ENCODE measurements around the gene LRCOL1. TPM values are rescaled to one million over a fixed set of nuclear protein-coding genes. Genes with fewer than 3 reads are reported as not detected.

The LRCOL1 gene
- total RNA-seq, 2 donors from 2014 or later = 0.68 TPM; not detected in 1

DNA sequence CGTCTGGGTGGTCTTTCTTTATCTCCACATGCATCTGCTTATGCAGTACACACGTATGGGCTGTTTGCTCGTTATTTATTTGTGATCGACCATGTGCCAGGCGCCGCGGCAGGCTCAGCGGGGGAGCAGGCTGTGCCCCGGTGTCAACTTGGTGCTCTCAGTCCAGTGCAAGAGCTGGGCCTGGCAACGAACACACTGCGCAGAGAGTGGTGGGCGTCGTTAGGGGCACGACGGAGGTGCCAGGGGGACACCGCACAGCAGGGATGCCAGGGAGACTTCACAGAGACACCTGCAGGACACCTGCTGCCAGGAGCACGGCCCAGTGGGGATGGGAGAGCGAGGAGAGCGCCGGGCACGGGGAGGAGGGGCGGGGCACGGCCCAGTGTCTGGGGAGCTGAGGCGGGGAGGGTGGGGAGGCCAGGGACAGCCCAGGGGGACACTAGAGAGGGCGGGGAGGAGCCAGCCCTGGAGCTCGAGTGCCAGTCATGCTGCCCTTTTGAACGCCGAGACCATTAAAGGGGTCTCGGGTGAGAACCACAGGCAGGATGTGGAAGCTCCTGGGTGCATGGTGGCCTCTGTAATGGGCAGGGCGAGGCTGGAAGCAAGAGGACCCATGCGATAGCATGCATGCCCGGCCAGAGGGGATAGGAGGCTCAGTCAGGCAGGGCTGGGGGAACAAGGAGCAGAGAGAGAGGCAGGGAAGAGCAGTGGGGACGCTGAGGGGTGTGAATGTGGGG, 652 bp upstream of the LRCOL1 start:
- no peak overlapping the region for H3K27ac ChIP-seq
- no peak for DNase-seq (ENCODE audit: low spot score)
- TF ChIP-seq, protein P1, sequence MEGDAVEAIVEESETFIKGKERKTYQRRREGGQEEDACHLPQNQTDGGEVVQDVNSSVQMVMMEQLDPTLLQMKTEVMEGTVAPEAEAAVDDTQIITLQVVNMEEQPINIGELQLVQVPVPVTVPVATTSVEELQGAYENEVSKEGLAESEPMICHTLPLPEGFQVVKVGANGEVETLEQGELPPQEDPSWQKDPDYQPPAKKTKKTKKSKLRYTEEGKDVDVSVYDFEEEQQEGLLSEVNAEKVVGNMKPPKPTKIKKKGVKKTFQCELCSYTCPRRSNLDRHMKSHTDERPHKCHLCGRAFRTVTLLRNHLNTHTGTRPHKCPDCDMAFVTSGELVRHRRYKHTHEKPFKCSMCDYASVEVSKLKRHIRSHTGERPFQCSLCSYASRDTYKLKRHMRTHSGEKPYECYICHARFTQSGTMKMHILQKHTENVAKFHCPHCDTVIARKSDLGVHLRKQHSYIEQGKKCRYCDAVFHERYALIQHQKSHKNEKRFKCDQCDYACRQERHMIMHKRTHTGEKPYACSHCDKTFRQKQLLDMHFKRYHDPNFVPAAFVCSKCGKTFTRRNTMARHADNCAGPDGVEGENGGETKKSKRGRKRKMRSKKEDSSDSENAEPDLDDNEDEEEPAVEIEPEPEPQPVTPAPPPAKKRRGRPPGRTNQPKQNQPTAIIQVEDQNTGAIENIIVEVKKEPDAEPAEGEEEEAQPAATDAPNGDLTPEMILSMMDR (IDR thresholded peaks at IDR 0.05) = no peak
- TF ChIP-seq POLR2A (IDR thresholded peaks at IDR 0.05) (no peak), POLR2AphosphoS5 (IDR thresholded peaks at IDR 0.05) (no peak)
- H3K36me3 ChIP-seq = no peaks in the 10 kb centered on the region
- H3K4me3 ChIP-seq = no peak overlapping the region
- H3K9me3 ChIP-seq = no peaks in the 10 kb centered on the region
- no peaks in the 10 kb centered on the region for H3K4me1 ChIP-seq (replicated peaks)
- intact Hi-C loops (cut with DNase I) = loop anchor here (5.0 to 10.0 kb wide), 2 partner anchors 194 to 456 kb away; no protein-coding TSS in a partner anchor
- no peaks in the 10 kb centered on the region for H3K27me3 ChIP-seq (replicated peaks; ENCODE audit: insufficient read depth)
- WGBS = 73% methylated on average over 33 of the region's 33 CpGs

DNA sequence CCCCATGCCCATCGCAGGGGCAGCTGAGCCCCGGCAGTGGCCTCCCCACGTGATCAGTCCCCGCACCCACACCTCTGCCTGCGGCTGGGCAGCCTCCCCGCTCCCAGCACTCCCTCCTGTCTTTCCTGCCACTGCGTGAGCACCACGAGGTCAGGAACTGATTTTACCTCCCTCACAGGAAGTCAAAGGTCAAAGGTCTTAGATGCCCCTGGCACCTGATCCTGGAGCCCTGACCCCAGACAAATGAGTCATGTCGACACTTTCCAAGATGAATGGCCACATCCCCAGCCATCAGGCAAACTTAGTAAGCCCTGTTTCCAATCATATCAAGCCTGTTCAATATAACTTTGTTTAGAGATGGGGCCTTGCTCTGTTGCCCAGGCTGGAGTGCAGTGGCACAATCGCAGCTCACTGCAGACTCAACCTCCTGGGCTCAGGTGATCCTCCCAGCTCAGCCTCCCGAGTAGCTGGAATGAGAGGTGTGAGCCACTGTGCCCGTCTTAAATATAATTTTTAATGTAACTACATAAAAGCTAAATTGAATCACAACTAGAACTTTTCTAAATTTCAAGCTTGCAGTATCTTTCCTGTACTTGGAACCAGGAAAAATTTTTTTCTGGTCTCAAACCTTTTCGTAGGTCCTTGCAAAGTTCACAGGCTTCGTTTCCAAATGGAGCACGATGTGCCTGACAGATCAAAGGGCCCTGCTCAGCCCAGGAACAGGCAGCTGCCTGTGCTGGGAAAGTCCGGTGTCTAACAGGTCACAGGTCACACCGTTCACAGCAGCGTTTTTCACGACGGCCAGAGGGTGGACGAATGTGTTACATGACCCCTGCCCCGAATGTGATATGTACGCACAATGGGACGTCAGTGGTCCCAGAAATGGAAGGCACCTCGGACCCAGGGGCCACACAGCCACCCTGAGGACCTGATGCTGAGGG, 1.9 kb downstream of the LRCOL1 start:
- Histone ChIP-seq H3K27ac (no peak overlapping the region), H3K9me3 (no peaks in the 10 kb centered on the region), H3K4me3 (no peak overlapping the region), H3K4me1 (replicated peaks) (no peaks in the 10 kb centered on the region), H3K36me3 (no peaks in the 10 kb centered on the region), H3K27me3 (replicated peaks; ENCODE audit: insufficient read depth) (peaks cover 2% of the 10 kb centered on the region)
- TF ChIP-seq POLR2A (IDR thresholded peaks at IDR 0.05) (no peak), POLR2AphosphoS5 (IDR thresholded peaks at IDR 0.05) (no peak)
- TF ChIP-seq, protein P1 (IDR thresholded peaks at IDR 0.05) = no peak
- intact Hi-C loops (cut with DNase I) = no loop called here
- no peak for DNase-seq (ENCODE audit: low spot score)
- 64% methylated on average over 25 of the region's 25 CpGs for WGBS

DNA sequence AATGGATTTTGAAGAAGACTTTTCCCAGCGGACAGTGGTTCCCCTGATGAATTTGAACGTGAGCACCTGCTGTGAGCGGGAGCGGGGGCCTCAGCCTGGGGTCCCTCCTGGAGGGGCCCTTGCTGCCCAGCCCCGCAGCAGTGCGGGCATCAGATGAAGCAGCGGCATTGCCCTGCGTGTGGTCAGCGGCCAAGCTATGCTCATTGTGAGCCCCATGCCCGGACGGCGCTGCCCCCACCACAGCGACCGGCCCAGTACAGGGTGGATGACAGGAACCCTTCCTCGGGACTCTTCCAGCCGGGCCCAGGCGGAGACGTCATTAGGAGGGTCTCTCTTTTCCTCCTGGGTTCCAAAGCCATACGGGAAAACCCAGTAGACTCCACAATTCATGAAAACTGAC, 3.5 kb downstream of the LRCOL1 start:
- Histone ChIP-seq H3K4me3 (no peak overlapping the region), H3K4me1 (replicated peaks) (no peaks in the 10 kb centered on the region), H3K36me3 (no peaks in the 10 kb centered on the region), H3K27ac (no peak overlapping the region), H3K27me3 (replicated peaks; ENCODE audit: insufficient read depth) (peaks cover 2% of the 10 kb centered on the region), H3K9me3 (no peaks in the 10 kb centered on the region)
- DNase-seq (ENCODE audit: low spot score) = no peak
- intact Hi-C loops (cut with DNase I) = no loop called here
- TF ChIP-seq, protein P1 (IDR thresholded peaks at IDR 0.05) = no peak
- TF ChIP-seq POLR2A (IDR thresholded peaks at IDR 0.05) (no peak), POLR2AphosphoS5 (IDR thresholded peaks at IDR 0.05) (no peak)
- WGBS = 87% methylated on average over 19 of the region's 19 CpGs

DNA sequence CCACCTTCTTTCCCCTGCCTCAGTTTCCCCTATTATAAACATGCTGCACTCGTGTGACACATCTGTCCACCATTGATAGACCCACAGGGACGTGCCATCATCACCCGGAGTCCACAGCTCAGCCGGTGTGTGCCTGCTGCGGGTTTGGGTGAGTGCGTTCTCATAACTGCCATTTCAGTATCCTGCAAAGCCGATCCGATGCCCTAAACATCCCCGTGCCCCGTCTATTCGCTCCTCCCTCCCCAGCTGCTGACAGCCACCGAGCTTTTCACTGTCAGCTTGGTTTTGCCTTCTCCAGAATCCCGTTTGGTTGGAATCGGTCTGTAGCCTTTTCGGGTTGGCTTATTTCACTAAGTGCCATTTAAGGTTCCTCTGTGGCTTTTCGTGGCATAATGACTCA, 3.9 kb downstream of the LRCOL1 start:
- TF ChIP-seq POLR2AphosphoS5 (IDR thresholded peaks at IDR 0.05) = no peak
- TF ChIP-seq POLR2A (IDR thresholded peaks at IDR 0.05) = no peak
- TF ChIP-seq, protein P1 (IDR thresholded peaks at IDR 0.05) = no peak
- no peaks in the 10 kb centered on the region for H3K36me3 ChIP-seq
- intact Hi-C loops (cut with DNase I) = no loop called here
- H3K27ac ChIP-seq = no peak overlapping the region
- 77% methylated on average over 16 of the region's 16 CpGs for WGBS
- H3K4me3 ChIP-seq = no peak overlapping the region
- no peaks in the 10 kb centered on the region for H3K4me1 ChIP-seq (replicated peaks)
- peaks cover 2% of the 10 kb centered on the region for H3K27me3 ChIP-seq (replicated peaks; ENCODE audit: insufficient read depth)
- no peaks in the 10 kb centered on the region for H3K9me3 ChIP-seq
- DNase-seq (ENCODE audit: low spot score) = no peak

Measured in prostate gland (tissue), 2 donors.